OCI-M2 (cell line): ENCODE measurements around the gene DMAC2L.
"Not testable (repeated sequence)": the region's sequence is repeated elsewhere in the genome, so short reads cannot be mapped to it uniquely, and the experiment has no call there.

ENCODE experiments used
- DNase-seq: peaks from one replicate; lab custom pipeline; 2025; ENCODE audit not compliant: unreplicated experiment; lab: John Stamatoyannopoulos, UW

DMAC2L gene, protein sequence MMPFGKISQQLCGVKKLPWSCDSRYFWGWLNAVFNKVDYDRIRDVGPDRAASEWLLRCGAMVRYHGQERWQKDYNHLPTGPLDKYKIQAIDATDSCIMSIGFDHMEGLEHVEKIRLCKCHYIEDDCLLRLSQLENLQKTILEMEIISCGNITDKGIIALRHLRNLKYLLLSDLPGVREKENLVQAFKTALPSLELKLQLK

DNA sequence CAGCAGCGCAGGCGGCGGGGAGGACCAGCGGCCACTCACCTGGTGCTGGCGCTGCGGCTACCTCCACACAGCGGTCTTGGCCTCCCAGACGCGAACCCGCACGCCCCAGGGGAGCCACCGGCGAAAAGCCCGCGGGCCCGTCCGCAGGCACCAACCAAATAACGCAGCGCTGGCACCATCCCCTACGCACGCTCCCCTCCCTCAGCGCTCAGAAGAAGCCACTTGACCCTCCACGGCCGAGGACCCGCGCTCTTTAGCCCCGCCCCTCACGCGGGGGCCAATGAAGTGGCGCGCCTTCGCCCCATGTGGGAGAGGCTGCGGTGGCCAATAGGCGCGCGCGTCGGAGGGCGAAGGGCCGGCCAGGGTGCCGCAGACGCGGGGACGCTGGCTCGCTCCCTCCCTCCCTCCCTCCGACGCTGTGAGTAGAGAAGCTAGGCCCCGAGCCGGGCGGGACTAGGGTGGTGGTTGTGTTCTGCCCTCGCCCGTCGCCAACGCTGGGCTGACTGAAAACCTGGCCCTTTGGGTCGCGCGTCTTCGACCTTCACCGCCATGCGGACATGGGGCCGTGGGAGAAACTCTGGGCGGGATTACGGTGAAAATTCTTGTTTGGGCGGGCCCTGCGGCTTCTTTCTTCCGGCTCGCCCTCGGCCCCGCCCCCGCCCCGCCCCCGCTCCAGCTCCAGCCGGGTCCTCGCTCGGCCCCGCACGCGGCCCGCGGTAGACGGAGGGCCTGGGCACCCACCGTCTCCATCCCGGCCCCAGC lies at the start of gene DMAC2L, which contains the start of gene L2HGDH:
TSS of gene DMAC2L (plus strand) at position 353 of the 762 bp plus-strand sequence. CDS start 9,164 bp downstream, outside the sequence.
TSS of gene L2HGDH (minus strand) at position 258 of the 762 bp plus-strand sequence. CDS start at position 179, 79 bp downstream.
- DNase-seq: peak; percentile 94

DNA sequence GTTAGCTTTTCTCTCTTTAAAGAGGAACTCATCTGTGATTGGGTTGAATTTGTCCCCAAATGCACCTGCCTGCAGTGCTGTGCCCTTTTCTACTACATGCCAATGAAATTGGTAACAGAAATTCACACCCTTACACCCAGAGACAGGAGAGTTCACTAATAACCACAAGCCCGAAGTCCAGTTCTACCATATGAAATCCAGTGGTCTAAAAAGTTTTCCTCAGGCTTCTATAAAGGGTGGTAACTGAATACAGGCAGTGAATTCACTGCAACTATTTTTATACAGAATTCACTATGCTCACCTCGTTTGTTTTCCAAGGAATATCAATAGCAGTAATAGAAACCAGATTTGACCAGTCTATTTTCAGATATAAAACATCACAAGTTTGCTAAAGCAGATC lies 49.3 kb upstream of the DMAC2L start:
- DNase-seq: no peak

DNA sequence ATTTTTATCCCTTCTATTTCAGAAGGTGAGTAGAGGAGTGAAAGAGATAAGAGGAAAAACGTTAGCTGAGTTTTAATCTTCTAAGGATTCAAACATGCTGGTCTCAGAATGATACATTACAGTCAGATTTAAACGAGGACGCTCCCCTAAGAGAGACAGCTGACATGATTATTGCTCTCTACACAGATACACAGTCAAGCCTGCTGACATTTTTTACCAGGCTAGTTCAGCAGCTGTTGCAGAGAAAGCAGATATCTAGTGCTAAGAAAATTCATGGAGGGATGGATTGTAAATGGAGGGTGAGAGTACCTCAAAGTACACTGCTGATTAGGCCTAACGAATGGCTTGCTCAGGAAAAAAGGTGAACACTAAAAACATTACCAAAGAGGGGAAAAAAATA lies 48.8 kb upstream of the DMAC2L start:
- no peak for DNase-seq

DNA sequence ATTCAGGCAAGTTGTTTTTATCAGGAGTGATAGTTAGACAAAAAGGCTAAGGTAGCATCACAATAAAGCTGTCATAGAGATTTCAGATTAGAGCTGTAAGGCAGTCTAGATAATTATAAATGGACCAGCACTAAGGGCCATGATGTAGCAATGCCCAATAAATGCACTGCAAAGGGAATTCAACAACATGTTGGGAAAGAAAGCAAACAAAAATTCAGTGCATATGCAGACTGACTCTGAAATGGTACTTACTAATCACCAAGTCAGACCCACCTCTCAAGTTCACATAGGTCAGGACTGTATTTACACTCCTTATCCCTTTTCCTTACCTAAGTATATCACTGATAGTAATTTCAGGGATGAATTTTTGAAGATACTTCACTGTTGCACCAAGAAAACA lies 47.1 kb upstream of the DMAC2L start:
- no peak for DNase-seq

DNA sequence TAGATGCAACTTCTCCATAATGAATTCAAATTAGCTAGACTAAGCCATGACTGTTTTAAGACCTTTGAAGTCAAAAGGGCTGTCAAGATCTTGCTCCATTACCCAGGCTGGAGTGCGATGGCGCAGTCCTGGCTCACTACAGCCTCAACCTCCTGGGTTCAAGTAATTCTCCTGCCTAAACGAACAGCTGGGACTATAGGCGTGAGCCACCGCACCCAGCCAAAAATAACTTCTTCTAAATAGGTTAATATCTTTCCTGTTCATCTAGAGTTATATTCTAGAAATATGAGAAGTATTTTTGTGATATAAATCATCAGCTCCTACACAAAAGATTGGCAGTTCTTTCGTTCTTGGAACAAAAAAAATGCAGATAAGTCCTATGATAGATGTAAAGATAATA lies 41.2 kb upstream of the DMAC2L start:
- no peak for DNase-seq

DNA sequence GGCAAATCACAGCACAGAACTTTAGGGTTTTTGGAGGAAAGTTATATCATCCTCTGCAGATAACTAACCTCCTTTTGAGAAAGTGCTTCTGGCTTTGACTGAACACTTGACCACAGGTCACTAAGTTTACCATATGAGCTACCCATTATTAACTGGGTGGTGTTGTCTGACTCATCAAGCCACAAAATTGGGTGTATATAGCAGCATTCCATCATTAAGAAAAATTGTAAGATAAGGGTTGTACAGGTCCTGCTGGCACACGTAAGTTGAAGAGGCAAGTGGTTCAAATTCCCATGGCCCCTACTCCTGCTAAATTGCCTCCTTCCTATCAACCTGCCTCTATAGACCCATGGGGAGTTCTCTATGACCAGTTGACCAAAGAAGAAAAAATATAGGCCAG lies 39.6 kb upstream of the DMAC2L start:
- DNase-seq: no peak

DNA sequence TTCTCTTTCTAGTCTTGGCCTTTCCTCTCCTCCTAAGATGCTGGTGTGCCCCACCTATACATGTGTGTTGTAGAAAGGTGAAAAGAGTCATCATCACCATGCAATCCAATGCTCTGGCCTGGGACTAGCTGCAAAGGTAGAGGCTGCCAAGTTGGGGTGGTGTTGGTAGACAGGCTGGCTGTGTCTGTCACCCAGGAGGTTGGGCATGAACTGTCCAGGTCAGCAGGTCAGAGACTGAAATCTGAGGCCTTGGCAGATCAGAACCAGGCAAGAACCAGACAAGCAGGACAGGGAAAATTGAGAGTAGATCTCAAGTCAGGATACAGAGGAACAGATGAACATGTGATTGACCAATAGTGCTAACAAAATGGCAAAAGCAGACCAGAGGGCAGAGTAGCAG lies 26.3 kb upstream of the DMAC2L start:
- DNase-seq: no peak

DNA sequence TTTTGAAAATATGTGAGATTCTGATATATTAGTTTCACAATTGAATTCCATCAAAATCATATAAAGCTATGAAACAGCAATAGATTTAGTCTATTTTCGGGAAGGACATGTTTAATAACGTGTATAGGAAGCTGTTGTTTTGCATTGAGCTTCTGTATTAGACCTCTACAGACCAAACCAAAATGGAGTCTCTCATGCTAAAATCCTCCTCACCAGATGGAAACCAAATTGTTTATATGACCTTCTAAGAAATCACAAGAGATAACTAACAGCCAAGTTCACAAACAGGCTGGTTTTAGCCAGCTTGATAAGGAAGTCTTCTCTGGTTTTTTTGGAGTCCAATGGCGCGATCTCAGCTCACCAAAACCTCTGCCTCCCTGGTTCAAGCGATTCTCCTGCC lies 24.0 kb upstream of the DMAC2L start:
- DNase-seq: no peak

DNA sequence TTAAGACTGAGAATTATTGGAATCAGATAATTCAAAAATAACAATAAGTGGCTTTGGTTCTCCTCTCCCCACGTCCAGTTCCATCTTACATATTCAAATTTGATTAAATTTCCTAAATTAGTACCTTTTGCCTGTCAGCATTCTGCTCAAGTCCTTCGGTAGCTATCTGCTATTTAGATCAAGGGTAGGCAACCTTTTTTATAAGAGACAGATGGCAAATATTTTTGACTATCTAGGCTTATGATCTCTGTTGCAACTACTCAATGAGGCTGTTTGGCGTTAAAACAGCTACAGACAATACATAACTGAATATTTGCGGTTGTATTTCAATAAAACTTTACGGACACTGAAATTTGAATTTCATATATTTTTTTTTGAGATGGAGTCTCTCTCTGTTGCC lies 21.8 kb upstream of the DMAC2L start:
- no peak for DNase-seq

DNA sequence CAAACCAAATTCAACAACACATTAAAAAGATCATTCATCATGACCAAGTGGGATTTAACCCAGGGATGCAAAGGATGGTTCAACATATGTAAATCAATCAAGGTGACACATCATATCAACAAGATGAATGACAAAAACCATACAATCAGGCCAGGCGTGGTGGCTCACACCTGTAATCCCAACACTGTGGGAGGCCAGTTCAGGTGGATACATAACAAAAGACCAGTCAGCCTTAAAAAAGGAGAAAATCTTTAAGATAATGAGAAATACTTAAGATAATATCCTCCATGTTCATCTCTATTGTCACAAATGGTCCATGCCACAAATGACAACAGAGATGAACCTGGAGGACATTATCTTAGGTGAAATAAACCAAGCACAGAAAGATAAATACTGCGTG lies 12.5 kb upstream of the DMAC2L start:
- DNase-seq: no peak

DNA sequence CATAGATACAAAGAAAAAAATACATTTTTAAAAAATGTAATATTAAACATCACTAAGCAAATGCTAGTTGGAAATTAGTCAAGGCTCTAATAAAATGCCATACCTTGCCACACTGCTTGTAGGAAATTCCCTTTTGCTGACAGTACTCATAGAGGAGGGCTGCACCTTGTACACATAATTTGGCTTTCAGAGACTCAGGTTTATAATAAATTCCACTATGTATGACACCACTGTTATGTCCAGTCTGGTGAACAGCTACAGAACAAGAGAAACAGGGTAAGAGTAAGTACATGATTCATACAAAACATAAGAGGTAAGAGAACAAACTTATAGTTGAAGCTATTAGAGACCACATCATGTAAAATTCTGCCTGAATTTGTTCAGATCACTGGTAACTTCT lies 10.2 kb upstream of the DMAC2L start:
- DNase-seq: no peak

DNA sequence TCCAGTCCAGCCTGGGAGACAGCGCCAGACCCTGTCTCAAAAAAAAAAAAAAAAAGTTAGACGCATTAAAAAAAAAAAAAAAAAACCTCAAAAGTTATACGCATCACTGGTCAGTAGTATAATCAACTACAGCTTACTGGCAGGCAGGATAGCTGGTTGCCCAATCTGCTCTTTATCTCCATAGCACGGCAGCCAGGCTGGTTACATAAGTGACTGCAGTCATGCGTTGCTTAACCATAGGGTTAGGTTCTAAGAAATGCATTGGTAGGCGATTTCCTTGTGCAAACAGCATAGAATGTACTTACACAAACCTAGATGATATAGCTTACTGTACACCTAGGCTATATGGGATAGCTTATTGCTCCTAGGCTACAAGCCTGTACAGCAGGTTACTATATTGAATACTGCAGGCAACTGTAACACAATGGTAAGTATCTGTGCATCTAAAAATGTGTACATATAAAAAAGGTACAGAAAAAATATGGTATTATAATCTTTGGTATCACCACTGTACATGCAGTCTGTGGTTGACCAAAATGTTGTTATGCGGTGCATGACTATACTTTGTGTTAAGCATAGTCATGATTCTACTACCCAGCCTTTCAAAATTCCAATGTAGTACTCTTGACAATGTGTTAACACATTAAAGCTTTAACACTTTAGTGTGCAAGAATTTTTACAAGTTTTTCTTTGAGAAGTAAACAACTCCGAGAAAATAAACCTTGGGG lies 8.2 kb upstream of the DMAC2L start:
- peak; percentile 36 for DNase-seq

DNA sequence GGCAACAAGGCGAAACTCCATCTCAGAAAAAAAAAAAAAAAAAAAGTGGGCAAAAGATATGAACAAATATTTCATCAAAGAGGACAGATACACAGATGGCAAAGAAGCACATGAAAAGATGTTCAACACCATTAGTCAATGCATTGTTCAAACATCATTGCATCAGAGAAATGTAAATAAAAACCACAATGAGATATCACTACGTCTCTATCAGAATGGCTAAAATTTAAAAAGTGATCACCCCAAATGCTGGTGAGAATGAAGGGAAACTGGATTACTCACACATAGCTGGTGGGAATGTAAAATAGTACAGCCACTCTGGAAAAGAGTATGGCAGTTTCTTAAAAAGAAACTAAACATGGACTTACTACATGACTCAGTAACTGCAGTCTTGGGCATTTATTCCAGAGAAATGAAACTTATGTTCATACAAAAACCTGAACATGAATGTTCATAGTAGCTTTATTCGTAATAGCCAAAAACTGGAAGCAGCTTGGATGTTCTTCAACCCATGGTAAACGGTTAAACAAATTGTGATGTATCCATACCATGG lies 3.7 kb upstream of the DMAC2L start:
- DNase-seq: no peak

DNA sequence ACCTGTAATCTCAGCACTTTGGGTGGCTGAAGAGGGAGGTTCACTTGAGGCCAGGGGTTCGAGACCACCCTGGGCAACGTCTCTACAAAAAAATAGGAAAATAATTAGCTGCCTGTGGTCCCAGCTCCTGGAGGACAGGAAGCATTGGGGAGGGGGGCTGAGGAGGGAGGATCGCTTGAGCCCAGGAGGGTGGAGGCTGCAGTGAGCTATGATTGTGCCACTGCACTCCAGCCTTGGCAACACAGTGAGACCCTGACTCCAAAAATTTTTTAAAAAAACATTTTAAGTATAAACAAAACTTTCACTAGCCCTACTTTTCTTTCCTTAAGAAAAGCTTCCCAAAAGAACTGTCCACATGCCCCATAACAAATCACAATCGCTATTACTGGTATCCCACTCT lies 1.7 kb upstream of the DMAC2L start:
- no peak for DNase-seq

DNA sequence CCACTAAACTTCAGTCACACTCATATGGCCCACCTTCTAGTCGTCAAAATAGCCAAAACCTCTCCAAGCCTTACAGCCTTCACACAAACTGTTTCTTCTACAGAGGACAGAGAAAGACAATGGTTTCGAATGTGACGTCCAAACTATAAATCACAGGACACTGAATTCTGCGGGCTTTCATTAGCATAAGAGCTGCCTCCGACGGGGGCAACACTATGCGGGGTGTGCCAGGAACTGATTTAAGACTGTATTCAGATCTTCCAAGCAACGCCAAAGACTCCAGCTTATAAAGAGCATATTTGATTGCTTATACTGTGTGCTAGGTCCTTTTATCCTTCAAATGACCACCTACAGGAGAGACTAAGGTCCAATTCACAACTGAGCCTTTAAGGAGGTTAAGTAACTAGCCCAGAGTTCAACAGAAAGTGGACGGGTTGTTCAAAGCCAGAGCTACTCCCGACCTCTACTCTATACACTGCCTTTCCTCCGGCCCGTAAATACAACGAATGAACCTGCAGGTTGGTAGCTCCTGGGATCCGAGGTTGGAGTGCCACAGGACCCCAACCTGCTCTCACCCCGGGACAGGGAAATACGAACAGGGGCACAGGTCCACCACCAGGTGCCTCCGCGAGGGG lies 670 bp upstream of the DMAC2L start:
- no peak for DNase-seq

DNA sequence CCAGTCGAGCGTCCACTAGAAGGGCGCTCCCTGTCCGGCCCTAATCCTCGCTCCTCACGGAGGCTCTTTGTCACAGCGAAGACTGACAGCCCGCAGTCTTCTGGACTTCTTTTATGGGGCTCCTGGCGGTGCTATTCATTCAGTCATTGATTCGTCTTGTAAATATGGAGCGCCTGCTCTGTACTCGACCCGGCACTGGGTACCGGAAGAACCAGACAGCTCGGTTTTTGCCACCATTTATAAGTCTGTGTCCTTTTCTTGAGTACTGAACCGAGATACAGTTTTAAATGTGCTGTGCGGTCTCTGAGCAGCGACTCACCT lies 570 bp downstream of the DMAC2L start:
- no peak for DNase-seq

DNA sequence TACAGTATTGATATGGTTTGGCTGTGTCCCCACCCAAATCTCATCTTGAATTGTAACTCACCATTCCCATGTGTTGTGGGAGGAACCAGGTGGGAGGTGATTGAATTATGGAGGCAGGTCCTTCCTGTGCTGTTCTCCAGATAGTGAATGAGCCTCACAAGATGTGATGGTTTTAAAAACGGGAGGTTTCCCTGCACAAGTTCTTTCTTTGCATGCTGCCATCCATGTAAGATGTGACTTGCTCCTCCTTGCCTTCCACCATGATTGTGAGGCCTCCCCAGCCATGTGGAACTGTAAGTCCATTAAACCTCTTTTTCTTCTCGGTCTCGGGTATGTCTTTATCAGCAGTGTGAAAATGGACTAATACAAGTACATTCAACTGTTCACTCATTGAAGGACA lies 2.0 kb downstream of the DMAC2L start:
- DNase-seq: not testable (repeated sequence)

DNA sequence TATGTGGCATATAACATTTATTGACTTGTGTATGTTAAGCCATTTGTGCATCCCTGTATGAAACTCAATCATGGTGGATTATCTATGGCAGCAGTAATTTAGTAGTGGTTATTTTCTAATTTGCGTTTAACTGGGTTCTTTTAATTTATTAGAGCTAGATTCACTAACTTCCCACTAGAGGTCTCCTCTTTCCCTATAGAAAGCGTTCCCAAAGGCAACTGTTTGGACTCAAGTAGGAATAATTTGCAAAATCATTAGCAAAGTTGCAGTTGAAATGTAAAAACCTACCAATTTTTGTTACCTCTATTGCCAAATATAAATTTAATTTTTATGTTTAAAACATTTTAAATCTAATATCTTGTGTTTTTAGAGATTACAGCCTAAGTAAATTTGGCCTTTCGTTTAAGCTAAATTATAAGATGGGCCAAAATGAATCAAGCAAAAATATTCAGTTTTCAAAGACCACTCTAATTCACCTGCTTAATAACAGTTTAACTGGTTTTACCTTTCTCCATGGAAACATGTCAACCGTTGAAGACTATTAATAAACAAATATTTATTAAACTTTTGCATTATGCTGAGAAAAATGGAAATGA lies 6.0 kb downstream of the DMAC2L start:
- no peak for DNase-seq

DNA sequence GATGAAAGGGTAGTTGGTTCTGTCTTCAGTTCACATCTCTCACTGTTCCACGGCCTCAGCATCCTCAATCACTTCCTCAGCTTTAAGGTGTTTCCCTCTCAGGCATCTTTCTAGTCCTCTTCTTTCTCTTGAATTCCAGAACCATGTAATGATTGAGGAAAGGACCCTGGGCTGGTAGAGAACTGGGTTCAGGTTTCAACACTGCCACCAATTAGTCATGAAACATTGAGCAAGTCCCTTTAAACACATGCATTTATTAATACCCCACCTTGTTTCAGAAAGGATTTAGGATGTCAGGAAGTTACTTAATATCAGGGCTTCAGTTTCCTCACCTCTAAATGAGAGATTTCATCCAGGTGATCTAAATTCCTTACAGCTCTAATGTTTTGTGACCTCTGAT lies 7.2 kb downstream of the DMAC2L start:
- DNase-seq: no peak

DNA sequence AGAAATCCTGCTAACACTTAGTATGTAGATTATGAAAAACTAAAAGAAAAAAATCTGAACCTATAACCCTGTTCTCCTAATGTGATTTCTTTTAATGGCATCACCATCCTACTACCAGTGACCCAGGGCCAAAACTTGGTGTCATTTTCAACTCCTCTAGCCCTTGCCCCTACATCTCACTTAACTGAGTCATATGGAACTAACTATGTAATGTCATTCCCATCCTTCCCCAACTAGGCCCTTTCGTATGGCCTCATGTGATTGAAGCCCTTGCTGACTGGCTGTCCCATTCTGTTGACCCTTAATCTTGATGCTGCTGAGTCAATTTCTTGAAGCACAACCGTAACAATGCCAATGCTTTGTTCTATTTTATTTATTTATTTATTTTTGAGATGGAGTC lies 7.6 kb downstream of the DMAC2L start:
- DNase-seq: no peak

DNA sequence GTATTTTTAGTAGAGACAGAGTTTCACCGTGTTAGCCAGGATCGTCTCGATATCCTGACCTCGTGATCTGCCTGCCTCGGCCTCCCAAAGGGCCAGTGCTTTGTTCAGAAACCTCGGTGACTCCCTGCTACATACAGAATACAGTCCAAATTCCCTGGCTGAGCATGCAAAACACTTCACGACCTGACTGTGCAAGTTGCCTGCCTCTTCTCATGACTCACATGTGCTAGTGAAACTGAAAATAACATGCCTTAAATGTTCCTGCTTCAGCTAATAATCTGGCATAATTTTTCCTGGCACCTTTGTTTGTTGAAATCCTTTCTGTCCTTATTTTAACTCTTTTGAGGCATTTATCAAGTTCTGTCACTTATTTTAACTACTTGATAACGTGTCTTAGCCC lies 8.2 kb downstream of the DMAC2L start:
- no peak for DNase-seq
